KOPT-K1 (cell line): ENCODE results near the gene ARPC1A.
"Not testable (repeated sequence)": the region's sequence is repeated elsewhere in the genome, so short reads cannot be mapped to it uniquely, and the experiment has no call there.

ENCODE experiments used
- H3K27ac ChIP-seq: fragments of 200-600 bp; sonication (generic); 2 replicates; pipeline ENCODE4 v1.5.1; 2016; ENCODE audit warnings: antibody characterized with exemption, mild to moderate bottlenecking, low read depth, low read length; ENCODE audit not compliant: poor library complexity, severe bottlenecking
- H3K36me3 ChIP-seq: fragments of 200-600 bp; sonication (generic); 2 replicates; pipeline ENCODE4 v1.5.1; 2017; ENCODE audit warnings: antibody characterized with exemption, mild to moderate bottlenecking, low read length, moderate library complexity; ENCODE audit not compliant: insufficient read depth
- H3K9me3 ChIP-seq: fragments of 200-600 bp; sonication (generic); 2 replicates; pipeline ENCODE4 v1.5.1; 2017; ENCODE audit warnings: antibody characterized with exemption, low read length, mild to moderate bottlenecking; ENCODE audit not compliant: insufficient read depth, poor library complexity, severe bottlenecking

ARPC1A gene

GRCh38 chr7:99325592-99326407 lies at the start of gene ARPC1A:
ARPC1A (plus strand) TSS chr7:99325898; CDS start chr7:99333354, 7,456 bp downstream.
- Histone ChIP-seq H3K27ac (peak within 1 kb of the TSS; percentile 85), H3K36me3 (peaks cover 22% of the 10 kb centered on the region), H3K9me3 (no peaks in the 10 kb centered on the region)

DNA sequence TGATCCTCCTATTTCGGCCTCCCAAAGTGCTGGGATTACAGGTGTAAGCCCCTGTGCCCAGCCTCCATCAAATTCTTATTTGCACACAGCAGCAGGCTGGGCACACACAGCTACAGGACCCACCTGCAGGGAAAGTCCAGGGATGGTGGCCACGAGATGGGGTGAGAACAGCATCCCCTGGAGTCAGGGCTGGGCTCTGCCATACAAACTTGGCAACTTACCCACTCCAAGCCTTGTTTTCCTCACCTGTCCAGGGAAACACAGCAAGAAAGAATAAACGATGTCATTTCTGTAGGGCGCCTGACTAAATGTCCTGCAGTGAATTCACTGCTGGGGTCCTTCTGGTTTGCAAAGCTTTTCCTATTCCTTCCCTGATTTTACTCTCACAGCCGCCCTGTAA lies 47.5 kb upstream of the ARPC1A start:
- H3K9me3 ChIP-seq = no peaks in the 10 kb centered on the region
- H3K36me3 ChIP-seq = no peaks in the 10 kb centered on the region
- no peak overlapping the region for H3K27ac ChIP-seq

DNA sequence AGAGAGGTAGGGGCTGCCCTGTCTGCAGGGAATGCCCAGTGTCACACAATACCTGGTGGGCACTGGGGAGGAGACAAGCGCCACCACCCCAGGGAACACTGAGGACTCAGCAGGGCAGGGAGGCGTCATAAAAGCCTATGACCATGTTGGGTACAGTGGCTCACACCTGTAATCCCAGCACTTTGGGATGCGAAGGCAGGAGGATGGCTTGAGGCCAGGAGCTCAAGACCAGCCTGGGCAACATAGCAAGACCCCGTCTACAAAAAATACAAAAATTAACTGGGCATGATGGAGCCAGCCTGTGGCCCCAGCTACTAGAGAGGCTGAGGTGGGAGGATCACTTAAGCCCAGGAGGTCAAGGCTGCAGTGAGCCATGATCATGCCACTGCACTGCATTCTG lies 41.5 kb upstream of the ARPC1A start:
- not testable (repeated sequence) for H3K27ac ChIP-seq, H3K9me3 ChIP-seq, H3K36me3 ChIP-seq

DNA sequence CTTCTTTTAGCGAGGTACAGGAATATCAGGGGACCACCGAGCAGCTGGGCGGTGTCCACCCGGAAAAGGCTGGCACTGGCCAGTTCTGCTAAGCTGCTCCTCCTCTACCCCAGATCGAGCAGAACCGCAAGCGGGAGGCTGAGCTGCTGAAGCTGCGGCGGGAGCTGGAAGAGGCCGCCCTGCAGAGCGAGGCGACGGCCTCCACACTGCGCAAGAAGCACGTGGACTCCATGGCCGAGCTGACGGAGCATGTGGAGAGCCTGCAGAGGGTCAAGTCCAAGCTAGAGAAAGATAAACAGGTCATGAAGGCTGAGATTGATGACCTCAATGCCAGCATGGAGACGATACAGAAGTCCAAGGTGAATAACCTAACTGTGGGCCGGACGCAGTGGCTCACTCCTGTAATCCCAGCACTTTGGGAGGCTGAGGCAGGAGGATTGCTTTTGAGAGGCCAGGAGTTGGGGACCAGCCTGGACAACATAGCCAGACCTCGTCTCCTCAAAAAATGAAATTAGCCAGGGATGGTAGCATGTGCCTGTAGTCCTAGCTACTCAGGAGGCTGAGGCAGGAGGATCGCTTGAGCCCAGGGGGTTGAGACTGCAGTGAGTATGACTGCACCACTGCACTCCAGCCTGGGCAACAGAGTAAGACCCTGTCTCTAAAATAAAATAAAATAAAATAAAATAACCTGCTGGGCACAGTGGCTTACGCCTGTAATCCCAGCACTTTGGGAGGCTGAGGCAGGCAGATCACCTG lies 37.7 kb upstream of the ARPC1A start:
- Histone ChIP-seq H3K27ac (no peak overlapping the region), H3K36me3 (no peaks in the 10 kb centered on the region), H3K9me3 (no peaks in the 10 kb centered on the region)

DNA sequence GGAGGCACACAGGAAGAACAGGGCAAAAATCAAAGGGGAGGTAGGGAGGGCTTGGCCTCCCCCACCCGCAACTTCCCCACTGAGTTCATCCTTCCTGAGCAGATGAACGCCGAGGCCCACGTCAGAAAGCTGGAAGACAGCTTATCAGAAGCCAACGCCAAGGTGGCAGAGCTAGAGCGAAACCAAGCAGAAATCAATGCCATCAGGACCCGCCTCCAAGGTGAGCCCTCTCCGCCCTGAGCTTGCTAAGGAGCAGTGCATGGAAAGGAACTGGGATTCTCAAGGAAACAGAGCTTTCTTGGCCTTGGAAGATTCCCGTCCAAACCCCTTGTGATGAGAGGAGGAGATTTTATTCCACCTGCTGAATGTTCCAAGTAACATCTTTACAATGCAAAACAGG lies 36.5 kb upstream of the ARPC1A start:
- H3K27ac ChIP-seq = no peak overlapping the region
- no peaks in the 10 kb centered on the region for H3K36me3 ChIP-seq
- no peaks in the 10 kb centered on the region for H3K9me3 ChIP-seq

DNA sequence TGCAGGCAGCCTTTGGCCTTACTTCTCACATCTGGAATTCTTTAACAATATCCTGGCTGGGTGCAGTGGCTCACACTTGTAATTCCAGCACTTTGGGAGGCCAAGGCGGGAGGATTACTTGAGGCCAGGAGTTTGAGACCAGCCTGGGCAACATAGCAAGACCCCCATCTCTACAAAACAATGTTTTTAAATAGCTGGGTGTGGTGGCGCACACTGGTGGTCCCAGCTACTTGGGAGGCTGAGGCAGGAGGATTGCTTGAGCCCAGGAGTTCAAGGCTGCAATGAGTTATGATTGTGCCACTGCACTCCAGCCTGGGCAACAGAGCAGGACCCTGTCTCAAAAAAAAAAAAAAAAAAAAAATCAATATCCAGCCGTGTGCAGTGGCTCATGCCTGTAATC lies 35.5 kb upstream of the ARPC1A start:
- not testable (repeated sequence) for H3K9me3 ChIP-seq, H3K36me3 ChIP-seq, H3K27ac ChIP-seq

GRCh38 chr7:99290980-99291607 lies 34.6 kb upstream of the ARPC1A start:
- Histone ChIP-seq H3K9me3 (no peaks in the 10 kb centered on the region), H3K36me3 (no peaks in the 10 kb centered on the region), H3K27ac (no peak overlapping the region)

- Histone ChIP-seq H3K9me3 (no peaks in the 10 kb centered on the region), H3K36me3 (no peaks in the 10 kb centered on the region), H3K27ac (no peak overlapping the region)
These were observed 33.6 kb upstream of the ARPC1A start for GRCh38 chr7:99292127-99292526.

- Histone ChIP-seq H3K36me3 (no peaks in the 10 kb centered on the region), H3K9me3 (no peaks in the 10 kb centered on the region), H3K27ac (no peak overlapping the region)
These were observed 32.5 kb upstream of the ARPC1A start for GRCh38 chr7:99293167-99293566.

DNA sequence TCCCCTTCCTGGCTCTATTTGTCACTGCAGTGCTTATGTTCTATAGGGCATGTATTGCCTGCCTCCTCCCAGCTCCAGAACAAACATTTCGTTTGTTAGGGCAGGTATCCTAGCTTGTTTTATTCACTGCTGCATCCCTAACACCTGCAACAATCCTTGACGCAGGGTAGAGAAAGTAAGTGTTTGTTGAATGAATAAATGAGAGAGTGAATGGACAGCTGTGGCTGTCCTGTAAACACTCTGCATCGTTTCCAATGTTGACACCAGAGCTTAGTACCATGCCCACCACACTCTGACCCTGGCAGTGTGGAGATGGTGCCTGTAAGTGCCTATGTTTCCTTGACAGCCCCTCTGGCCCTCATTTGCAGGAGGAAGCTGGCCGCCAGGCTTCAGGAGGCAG lies 32.0 kb upstream of the ARPC1A start:
- no peak overlapping the region for H3K27ac ChIP-seq

GRCh38 chr7:99296471-99296870 lies 29.2 kb upstream of the ARPC1A start:
- Histone ChIP-seq H3K27ac (no peak overlapping the region), H3K36me3 (no peaks in the 10 kb centered on the region), H3K9me3 (no peaks in the 10 kb centered on the region)

More for the DNA sequence above, 32.0 kb upstream of the ARPC1A start:
- Histone ChIP-seq H3K9me3 (no peaks in the 10 kb centered on the region), H3K36me3 (no peaks in the 10 kb centered on the region)

- Histone ChIP-seq H3K9me3 (no peaks in the 10 kb centered on the region), H3K36me3 (no peaks in the 10 kb centered on the region), H3K27ac (no peak overlapping the region)
These were observed 24.2 kb upstream of the ARPC1A start for GRCh38 chr7:99301496-99301895.

DNA sequence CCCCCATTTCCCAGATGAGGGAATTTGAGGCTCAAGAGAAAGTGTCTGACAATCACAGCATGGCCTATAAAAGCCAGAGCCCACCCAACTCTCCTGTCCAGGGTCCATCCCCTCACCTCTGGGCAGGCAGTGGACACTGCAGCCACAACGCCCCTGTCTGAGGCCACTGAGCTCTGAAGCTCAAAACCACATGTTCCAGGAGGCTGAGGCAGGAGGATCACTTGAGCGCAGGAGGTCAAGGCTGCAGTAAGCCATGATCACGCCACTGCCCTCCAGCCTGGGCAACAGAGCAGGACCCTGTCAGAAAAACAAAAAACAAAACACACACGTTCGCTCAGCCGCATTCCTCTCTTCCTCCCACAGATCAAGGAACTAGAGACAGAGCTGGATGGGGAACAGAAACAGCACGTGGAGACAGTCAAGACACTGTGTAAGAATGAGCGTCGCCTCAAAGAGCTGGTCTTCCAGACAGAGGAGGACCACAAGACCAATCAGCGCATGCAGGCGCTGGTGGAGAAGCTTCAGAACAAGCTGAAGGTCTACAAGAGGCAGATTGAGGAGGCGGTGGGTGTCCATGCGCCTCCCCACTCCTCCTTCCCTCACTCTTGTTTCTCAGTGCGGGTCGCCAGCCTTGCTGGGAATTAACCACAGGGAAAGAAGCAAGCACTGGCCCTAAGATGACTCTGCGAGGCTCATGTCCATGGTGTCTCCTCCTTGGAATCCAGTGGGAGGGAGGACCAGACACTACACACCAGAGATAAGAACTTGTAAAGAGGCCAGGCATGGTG lies 20.0 kb upstream of the ARPC1A start:
- Histone ChIP-seq H3K9me3 (no peaks in the 10 kb centered on the region), H3K27ac (no peak overlapping the region), H3K36me3 (no peaks in the 10 kb centered on the region)

GRCh38 chr7:99308461-99309074 lies 17.1 kb upstream of the ARPC1A start:
- Histone ChIP-seq H3K9me3 (no peaks in the 10 kb centered on the region), H3K27ac (no peak overlapping the region), H3K36me3 (no peaks in the 10 kb centered on the region)
